ENCODE results near the gene DIPK1B.

DIPK1B gene

DNA sequence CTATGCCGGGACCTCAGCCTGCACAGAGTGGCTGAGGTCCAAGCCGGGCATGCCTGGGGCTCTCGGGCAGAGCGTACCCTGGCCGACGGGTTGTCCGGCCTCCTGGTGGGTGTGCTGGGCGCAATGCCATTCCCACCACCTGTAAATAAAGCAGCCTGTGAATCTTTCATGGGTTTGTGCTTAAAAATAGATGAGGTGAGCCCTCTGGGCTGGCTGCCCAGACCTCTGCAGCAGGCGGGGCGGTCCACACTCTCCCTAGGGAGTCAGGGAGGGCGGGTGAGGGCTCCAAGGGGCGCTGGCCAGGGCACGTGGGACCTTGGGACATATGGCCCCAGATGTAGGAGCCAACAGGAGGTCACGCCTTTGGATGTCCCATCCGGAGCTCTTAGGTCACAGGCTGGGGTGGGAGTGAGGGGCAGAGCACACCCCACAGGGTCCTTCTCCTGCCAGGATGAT lies 21.5 kb upstream of the DIPK1B start:
- H3K4me3 ChIP-seq (replicated peaks; ENCODE audit: low read depth, low read length): no peak overlapping the region
- DNase-seq (ENCODE audit: extremely low read depth, insufficient read length): no peak
- no peaks in the 10 kb centered on the region for H3K36me3 ChIP-seq (ENCODE audit: control insufficient read depth, insufficient read depth, low read length)
- TF ChIP-seq, protein P1, sequence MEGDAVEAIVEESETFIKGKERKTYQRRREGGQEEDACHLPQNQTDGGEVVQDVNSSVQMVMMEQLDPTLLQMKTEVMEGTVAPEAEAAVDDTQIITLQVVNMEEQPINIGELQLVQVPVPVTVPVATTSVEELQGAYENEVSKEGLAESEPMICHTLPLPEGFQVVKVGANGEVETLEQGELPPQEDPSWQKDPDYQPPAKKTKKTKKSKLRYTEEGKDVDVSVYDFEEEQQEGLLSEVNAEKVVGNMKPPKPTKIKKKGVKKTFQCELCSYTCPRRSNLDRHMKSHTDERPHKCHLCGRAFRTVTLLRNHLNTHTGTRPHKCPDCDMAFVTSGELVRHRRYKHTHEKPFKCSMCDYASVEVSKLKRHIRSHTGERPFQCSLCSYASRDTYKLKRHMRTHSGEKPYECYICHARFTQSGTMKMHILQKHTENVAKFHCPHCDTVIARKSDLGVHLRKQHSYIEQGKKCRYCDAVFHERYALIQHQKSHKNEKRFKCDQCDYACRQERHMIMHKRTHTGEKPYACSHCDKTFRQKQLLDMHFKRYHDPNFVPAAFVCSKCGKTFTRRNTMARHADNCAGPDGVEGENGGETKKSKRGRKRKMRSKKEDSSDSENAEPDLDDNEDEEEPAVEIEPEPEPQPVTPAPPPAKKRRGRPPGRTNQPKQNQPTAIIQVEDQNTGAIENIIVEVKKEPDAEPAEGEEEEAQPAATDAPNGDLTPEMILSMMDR (IDR thresholded peaks at IDR 0.05; ENCODE audit: insufficient read depth, low read length, poor library complexity, severe bottlenecking): no peak
- no peaks in the 10 kb centered on the region; the same call in 1 of the 2 replicates for H3K27me3 ChIP-seq (replicated peaks; ENCODE audit: control insufficient read depth, insufficient read depth, low read length)

DNA sequence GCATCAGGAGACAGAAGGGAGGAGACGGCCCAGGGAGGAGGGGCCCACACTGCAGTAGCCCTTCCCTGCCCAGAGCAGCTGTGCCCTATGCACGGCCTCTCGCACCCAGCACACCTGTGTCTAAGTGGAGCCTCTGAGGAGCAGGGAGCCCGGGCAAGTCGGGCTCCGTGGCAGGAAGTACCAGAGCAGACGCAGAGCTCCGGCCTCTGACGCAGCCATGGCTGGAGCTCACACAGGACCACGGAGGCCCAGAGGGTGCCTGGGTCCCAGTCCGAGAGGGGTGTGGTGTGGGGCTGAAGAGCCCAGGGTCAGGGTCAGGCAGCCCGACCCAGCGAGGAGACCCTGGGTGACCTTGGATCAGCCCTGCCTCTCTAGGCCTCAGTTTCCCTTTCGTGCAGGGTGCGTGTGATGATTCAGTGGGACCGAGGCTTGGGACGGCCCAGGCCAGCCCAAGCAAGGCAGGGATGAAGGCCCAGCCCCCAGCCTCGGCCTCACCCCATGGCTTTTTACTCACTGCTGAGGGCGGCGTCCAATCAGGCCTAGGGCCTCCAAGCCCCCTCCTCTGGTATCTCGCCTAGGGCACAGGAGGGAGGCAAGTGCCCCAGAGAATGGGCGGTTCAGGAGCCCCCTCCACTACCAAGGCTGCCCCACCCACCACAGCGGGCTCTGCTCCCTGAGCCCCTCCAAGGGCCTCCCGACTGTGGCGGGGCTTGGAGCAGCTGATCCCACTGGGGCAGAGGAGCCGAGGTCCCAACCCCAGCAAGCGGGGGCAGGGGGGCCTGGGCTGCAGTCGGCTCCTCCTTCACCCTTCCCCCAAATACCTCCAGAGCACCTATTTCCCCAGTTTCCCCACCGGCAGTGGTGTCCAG lies 20.8 kb upstream of the DIPK1B start:
- TF ChIP-seq, protein P1 (IDR thresholded peaks at IDR 0.05; ENCODE audit: insufficient read depth, low read length, poor library complexity, severe bottlenecking): no peak
- DNase-seq (ENCODE audit: extremely low read depth, insufficient read length): no peak
- no peaks in the 10 kb centered on the region; the same call in 1 of the 2 replicates for H3K27me3 ChIP-seq (replicated peaks; ENCODE audit: control insufficient read depth, insufficient read depth, low read length)
- no peaks in the 10 kb centered on the region for H3K36me3 ChIP-seq (ENCODE audit: control insufficient read depth, insufficient read depth, low read length)
- H3K4me3 ChIP-seq (replicated peaks; ENCODE audit: low read depth, low read length): no peak overlapping the region

GRCh38 chr9:136692185-136693134 lies 19.9 kb upstream of the DIPK1B start:
- TF ChIP-seq, protein P1 (IDR thresholded peaks at IDR 0.05; ENCODE audit: insufficient read depth, low read length, poor library complexity, severe bottlenecking): no peak
- H3K36me3 ChIP-seq (ENCODE audit: control insufficient read depth, insufficient read depth, low read length): no peaks in the 10 kb centered on the region
- DNase-seq (ENCODE audit: extremely low read depth, insufficient read length): no peak
- no peaks in the 10 kb centered on the region; the same call in 1 of the 2 replicates for H3K27me3 ChIP-seq (replicated peaks; ENCODE audit: control insufficient read depth, insufficient read depth, low read length)
- H3K4me3 ChIP-seq (replicated peaks; ENCODE audit: low read depth, low read length): no peak overlapping the region

GRCh38 chr9:136693135-136693489 lies 19.3 kb upstream of the DIPK1B start:
- TF ChIP-seq, protein P1 (IDR thresholded peaks at IDR 0.05; ENCODE audit: insufficient read depth, low read length, poor library complexity, severe bottlenecking): no peak
- no peaks in the 10 kb centered on the region; the same call in 1 of the 2 replicates for H3K27me3 ChIP-seq (replicated peaks; ENCODE audit: control insufficient read depth, insufficient read depth, low read length)
- no peak for DNase-seq (ENCODE audit: extremely low read depth, insufficient read length)
- no peaks in the 10 kb centered on the region for H3K36me3 ChIP-seq (ENCODE audit: control insufficient read depth, insufficient read depth, low read length)
- H3K4me3 ChIP-seq (replicated peaks; ENCODE audit: low read depth, low read length): no peak overlapping the region

GRCh38 chr9:136693490-136694162 lies 18.7 kb upstream of the DIPK1B start:
- no peak for DNase-seq (ENCODE audit: extremely low read depth, insufficient read length)
- no peaks in the 10 kb centered on the region for H3K36me3 ChIP-seq (ENCODE audit: control insufficient read depth, insufficient read depth, low read length)
- TF ChIP-seq, protein P1 (IDR thresholded peaks at IDR 0.05; ENCODE audit: insufficient read depth, low read length, poor library complexity, severe bottlenecking): no peak
- no peaks in the 10 kb centered on the region; the same call in 1 of the 2 replicates for H3K27me3 ChIP-seq (replicated peaks; ENCODE audit: control insufficient read depth, insufficient read depth, low read length)
- no peak overlapping the region for H3K4me3 ChIP-seq (replicated peaks; ENCODE audit: low read depth, low read length)
